Ramos (cell line): Measurements from ENCODE around the gene EMC6.

Experiments used
- in situ Hi-C: fragments of 300-500 bp; cut with MboI; formaldehyde crosslinking; loops from one replicate; pipeline ENCODE4 v1.14.3; 2022; ENCODE audit warnings: low sequenced_read_pairs; ENCODE audit not compliant: unreplicated experiment

The EMC6 gene

DNA sequence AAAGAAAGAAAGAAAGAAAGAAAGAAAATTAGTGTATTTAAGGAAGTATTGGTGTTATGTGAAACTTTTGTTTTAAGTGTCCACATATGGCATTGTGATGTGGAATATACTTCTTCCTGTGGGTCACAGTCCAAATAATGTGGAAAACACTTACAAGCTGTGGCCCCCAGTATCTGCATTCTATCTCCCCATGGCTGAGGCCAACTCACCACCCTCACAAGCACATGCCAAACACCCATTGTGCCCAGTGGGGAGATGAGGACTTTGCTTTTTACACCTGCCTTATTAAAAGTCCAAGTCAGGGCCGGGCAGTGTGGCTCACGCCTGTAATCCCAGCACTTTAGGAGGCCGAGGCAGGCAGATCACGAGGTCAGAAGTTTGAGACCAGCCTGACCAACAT, 31.3 kb downstream of the EMC6 start:
- in situ Hi-C loops = loop anchor here (25.0 kb wide), 1 partner anchor 687 kb away; no protein-coding TSS in a partner anchor

DNA sequence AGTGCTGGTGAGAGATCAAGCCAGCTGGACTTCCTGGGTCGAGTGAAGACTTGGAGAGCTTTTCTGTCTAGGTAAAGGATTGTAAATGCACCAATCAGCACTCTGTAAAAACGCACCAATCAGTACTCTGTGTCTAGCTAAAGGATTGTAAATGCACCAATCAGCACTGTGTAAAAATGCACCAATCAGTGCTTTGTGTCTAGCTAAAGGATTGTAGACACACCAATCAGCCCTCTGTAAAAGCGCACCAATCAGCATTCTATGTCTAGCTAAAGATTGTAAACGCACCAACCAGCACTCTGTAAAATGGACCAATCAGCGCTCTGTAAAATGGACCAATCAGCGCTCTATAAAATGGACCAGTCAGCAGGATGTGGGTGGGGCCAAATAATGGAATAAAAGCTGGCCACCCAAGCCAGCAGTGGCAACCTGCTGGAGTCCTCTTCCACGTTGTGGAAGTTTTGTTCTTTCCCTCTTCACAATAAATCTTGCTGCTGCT, 33.5 kb downstream of the EMC6 start:
- in situ Hi-C loops = loop anchor here (25.0 kb wide), 1 partner anchor 685 kb away; no protein-coding TSS in a partner anchor

DNA sequence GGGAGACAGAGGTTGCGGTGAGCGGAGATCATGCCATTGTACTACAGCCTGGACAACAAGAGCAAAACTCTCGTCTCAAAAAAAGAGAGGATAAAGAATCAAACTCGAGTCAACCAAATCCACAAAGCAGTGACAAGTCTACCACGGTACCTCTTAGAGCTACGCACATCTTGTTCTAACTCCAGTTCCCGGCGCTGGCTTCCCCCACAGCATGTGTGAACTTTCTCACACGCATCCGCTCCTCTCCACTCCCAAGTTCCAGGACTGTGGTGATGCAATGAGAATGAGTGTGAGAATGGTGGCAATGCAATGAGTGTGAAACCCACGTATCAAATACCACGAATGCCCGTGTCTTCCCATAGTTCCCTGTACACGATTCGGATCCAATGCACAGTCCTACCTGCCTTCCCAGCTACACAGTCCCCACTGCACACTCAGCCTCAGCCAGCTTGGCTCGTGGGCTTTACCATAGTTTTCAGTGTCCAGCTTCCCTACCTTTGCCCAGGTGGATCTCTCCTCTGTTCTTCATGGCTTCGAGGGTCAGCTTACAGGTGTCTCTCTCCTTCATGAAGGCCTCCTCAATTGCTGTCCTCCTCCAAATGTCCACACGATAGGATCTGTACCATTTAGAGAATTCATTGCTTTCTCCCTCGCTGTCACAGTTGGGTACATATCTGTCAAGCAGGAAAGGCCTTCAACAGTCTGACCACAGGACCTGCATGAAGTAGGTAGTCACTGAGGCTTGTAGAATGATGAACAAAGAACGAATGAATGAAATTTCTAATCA, 36.5 kb downstream of the EMC6 start:
- in situ Hi-C loops = loop anchor here (25.0 kb wide), 1 partner anchor 682 kb away; no protein-coding TSS in a partner anchor

DNA sequence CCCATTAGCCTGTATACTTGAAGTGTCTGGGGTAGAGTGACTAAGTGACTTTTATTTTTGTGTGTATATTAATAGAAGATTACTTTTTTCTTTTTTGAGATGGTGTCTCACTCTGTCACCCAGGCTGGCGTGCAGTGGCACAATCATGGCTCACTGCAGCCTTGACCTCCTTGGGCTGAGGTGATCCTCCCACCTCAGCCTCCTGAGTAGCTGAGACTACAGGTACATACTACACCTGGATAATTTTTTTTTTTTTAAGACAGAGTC, 37.0 kb downstream of the EMC6 start:
- in situ Hi-C loops = loop anchor here (25.0 kb wide), 1 partner anchor 682 kb away; no protein-coding TSS in a partner anchor

DNA sequence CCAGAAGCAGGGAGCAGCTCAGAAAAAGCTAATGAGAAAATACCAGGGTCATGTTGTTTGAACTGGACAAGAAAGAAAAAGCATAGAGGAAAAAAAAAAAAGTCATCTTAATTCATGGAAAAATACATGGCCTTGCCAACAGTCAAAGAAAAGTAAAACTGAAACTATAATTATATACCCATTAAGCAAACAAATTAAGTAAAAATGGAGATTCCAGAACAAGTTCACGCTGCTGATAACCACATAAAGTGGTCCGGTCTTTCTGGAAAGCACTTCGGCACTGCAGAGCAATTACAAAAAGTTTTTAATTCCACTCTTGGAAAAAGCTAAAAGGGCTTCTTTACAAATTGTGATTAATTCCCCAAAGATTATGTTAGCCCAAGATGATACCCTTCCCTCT, 39.8 kb downstream of the EMC6 start:
- in situ Hi-C loops = loop anchor here (25.0 kb wide), 1 partner anchor 679 kb away; no protein-coding TSS in a partner anchor

DNA sequence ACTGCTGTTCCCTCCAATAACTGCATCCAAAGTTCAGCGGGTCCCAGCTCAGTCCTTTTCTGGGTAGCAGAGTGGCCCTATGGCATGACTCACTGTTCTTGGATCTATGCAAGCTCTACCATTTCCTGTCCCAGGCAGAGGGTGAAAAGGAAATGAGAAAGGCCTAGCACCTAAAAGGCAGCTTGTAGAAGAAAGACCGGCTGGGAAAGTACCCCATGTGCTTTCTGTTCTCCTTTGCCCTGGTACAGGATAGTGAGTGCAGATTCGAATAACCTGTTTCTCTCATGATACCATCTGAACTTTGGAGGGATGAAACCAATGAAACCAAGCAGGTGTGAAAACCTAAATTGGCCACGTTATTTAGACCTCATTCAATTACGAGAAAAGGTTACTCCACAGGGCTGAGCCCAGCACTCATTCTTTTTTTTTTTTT, 42.4 kb downstream of the EMC6 start:
- in situ Hi-C loops = loop anchor here (25.0 kb wide), 1 partner anchor 676 kb away; no protein-coding TSS in a partner anchor

DNA sequence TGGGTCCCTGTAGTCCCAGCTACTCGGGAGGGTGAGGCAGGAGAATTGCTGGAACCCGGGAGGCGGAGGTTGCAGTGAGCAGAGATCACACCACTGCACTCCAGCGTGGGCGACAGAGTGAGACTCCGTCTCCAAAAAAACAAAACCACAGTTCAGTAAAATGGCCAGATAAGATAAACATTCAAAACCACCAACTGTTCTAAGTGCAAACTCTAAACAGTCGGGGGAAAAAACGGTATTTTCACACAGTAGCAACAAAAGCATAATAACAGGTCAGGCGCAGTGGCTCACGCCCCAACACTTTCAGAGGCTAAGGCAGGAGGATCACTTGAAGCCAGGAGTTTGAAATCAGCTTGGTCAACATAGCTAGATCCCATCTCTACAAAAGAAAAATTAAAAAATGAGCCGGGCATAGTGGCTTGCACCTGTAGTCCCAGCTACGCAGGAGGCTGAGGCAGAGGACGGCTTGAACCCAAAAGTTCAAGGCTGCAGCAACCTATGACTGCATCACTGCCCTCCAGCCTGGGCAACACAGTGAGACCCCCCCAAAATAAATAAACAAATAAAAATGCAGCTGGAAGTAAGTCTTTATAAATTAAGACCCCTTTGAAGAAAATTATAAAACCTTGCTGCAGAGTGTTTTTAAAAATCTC, 44.3 kb downstream of the EMC6 start:
- in situ Hi-C loops = loop anchor here (25.0 kb wide), 1 partner anchor 674 kb away; no protein-coding TSS in a partner anchor

DNA sequence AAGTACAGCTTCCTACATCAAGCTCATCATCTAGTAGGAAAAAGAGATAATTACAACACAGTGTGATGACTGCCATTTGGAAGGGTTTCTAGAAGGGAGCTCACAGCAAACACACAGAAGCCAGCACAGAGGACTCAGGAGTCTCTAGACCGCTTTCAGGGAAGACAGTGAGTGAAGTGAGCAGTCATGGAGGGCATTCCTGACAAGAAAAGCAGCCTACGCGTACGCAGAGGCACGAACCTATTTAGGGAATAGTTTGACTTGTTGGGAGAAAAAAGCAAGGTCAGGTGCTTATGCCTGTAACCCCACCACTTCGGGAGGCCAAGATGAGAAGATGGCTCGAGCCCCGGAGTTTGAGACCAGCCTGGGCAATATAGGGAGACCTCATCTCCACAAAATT, 46.7 kb downstream of the EMC6 start:
- in situ Hi-C loops = loop anchor here (25.0 kb wide), 1 partner anchor 672 kb away; no protein-coding TSS in a partner anchor

DNA sequence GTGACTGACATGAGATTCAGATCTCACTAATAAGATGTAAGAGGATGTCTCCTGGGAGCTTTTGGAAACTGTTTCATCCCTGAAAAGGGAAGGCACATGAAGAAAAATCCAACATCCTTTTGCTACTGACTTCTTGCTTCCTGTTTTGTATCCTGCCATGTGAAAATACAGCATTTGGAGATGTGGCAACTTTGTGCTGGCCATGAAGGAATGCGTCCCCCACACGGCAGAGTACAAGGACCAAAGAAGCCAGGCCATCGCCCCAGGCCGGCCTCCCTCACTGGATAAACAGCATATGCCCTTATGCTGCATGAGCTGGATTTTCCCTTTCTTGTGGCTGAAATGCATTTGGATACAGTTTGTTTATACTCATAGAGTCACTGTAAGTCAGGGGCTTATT, 49.6 kb downstream of the EMC6 start:
- in situ Hi-C loops = loop anchor here (25.0 kb wide), 1 partner anchor 669 kb away; no protein-coding TSS in a partner anchor

DNA sequence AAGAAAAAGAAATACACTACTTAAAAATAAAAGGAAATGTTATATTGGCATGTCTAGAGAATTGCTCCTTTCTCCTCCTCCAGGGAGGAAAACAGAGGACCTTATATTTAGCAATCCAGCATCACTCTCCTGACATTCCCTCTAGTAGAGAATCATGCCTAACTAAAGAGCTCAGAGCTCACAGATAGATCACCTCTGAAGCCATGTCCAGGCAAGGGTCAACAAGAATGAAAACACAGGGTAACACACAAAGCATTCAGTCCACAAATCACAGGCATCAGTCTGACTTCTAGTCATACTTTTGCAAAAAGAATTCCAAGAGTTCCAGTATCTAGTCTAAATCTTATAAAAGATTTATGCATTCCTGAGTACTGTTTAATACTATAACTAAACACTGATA, 50.7 kb downstream of the EMC6 start:
- in situ Hi-C loops = loop anchor here (25.0 kb wide), 1 partner anchor 668 kb away; no protein-coding TSS in a partner anchor
